ENCODE measurements around the gene STK4. TPM values are rescaled to one million over a fixed set of nuclear protein-coding genes. Genes with fewer than 3 reads are reported as not detected.

Gene STK4
- total RNA-seq, 4 donors from 2014 or later = 26.9 to 33.5 (median 28.8) TPM

GRCh38 chr20:45104786-45105185, 138.5 kb downstream of the STK4 start:
- H3K4me1 ChIP-seq = peaks cover 0 to 5% (median 0%) of the 10 kb centered on the region in 3 donors
- TF ChIP-seq POLR2AphosphoS5 (IDR thresholded peaks at IDR 0.05) (no peak), CTCF (IDR thresholded peaks at IDR 0.05) (no peak), POLR2A (IDR thresholded peaks at IDR 0.05) (no peak), EP300 (IDR thresholded peaks at IDR 0.05) (no peak)
- H3K27ac ChIP-seq = no peak overlapping the region
- 62 to 75% methylated on average over 3 to 5 of the region's 5 CpGs for WGBS, 2 donors (ENCODE audit: low coverage in 1 of 2)
- no peaks in the 10 kb centered on the region for H3K9me3 ChIP-seq
- no peak overlapping the region for H3K4me3 ChIP-seq
- peaks cover 73% of the 10 kb centered on the region for H3K27me3 ChIP-seq
- no peaks in the 10 kb centered on the region for H3K36me3 ChIP-seq
- ATAC-seq = no peak

DNA sequence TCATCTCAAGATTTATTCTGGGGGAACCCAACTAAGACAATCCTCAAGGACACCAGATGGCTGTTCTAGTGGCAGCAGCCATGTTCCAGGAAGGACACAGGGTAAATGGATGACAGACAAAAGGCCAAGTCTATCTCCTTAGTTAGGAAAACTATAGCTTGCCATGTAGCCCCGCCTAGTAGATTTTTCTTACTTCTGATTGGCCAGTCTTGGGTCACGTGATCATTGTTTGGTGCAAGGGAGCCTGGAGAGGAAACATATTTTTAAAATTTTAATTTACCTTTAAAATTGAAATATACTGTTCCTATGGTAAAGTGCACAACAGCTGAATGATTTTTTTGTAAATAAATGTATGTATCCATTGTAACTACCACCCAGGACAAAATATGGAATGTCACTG, 139.0 kb downstream of the STK4 start:
- Histone ChIP-seq H3K9me3 (no peaks in the 10 kb centered on the region), H3K27ac (no peak overlapping the region), H3K4me3 (no peak overlapping the region), H3K4me1 (peaks cover 0 to 5% (median 0%) of the 10 kb centered on the region in 3 donors), H3K36me3 (no peaks in the 10 kb centered on the region), H3K27me3 (peaks cover 73% of the 10 kb centered on the region)
- WGBS, 2 donors (ENCODE audit: low coverage in 1 of 2) = 83 to 100% methylated on average over 2 of the region's 2 CpGs
- ATAC-seq = no peak
- no peak for TF ChIP-seq POLR2A (IDR thresholded peaks at IDR 0.05)
- no peak for TF ChIP-seq CTCF (IDR thresholded peaks at IDR 0.05)
- no peak for TF ChIP-seq EP300 (IDR thresholded peaks at IDR 0.05)
- no peak for TF ChIP-seq POLR2AphosphoS5 (IDR thresholded peaks at IDR 0.05)

DNA sequence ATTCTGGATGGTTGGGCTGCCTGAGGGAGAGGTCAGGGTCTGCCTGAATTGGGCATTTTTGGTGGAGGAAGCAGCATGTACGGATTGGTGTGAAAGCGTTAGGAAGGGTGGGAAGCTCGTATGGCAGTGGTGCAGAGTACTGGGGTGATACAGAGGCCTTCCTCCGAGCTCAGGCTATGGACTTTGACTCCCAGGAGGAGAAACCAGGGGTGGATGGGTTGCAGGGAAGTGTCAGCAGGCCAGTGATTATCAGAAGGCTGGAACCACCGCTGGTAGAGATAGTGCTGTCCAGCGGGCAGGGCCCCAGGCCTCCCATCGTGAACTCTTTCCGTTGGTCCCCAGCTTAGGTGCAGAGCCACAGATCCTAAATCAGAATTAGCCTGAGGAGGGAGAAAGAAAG, 143.3 kb downstream of the STK4 start:
- peaks cover 70% of the 10 kb centered on the region for H3K27me3 ChIP-seq

GRCh38 chr20:45110301-45110700, 144.0 kb downstream of the STK4 start:
- Histone ChIP-seq H3K4me3 (no peak overlapping the region), H3K9me3 (no peaks in the 10 kb centered on the region), H3K36me3 (no peaks in the 10 kb centered on the region), H3K4me1 (no peaks in the 10 kb centered on the region), H3K27ac (no peak overlapping the region), H3K27me3 (peaks cover 71% of the 10 kb centered on the region)
- TF ChIP-seq POLR2A (IDR thresholded peaks at IDR 0.05) (no peak), POLR2AphosphoS5 (IDR thresholded peaks at IDR 0.05) (no peak), EP300 (IDR thresholded peaks at IDR 0.05) (no peak), CTCF (IDR thresholded peaks at IDR 0.05) (no peak)
- ATAC-seq = no peak
- WGBS, 2 donors (ENCODE audit: low coverage in 1 of 2) = 95% methylated on average over 8 of the region's 11 CpGs; no CpG with 5 or more reads in 1 of the 2 donors

More for the DNA sequence above, 143.3 kb downstream of the STK4 start:
- TF ChIP-seq CTCF (IDR thresholded peaks at IDR 0.05) = no peak
- no peak for TF ChIP-seq POLR2A (IDR thresholded peaks at IDR 0.05)
- TF ChIP-seq EP300 (IDR thresholded peaks at IDR 0.05) = no peak
- no peak for TF ChIP-seq POLR2AphosphoS5 (IDR thresholded peaks at IDR 0.05)
- Histone ChIP-seq H3K27ac (no peak overlapping the region), H3K9me3 (no peaks in the 10 kb centered on the region), H3K4me3 (no peak overlapping the region), H3K4me1 (no peaks in the 10 kb centered on the region), H3K36me3 (no peaks in the 10 kb centered on the region)
- no peak for ATAC-seq
- 66 to 78% methylated on average over 7 to 8 of the region's 8 CpGs for WGBS, 2 donors (ENCODE audit: low coverage in 1 of 2)

GRCh38 chr20:45111285-45111684, 145.0 kb downstream of the STK4 start:
- no peak for TF ChIP-seq CTCF (IDR thresholded peaks at IDR 0.05)
- TF ChIP-seq EP300 (IDR thresholded peaks at IDR 0.05) = no peak
- no peak for TF ChIP-seq POLR2A (IDR thresholded peaks at IDR 0.05)
- no peak for TF ChIP-seq POLR2AphosphoS5 (IDR thresholded peaks at IDR 0.05)

More at GRCh38 chr20:45111285-45111684, 145.0 kb downstream of the STK4 start:
- Histone ChIP-seq H3K27ac (no peak overlapping the region), H3K4me3 (no peak overlapping the region), H3K27me3 (peaks cover 69% of the 10 kb centered on the region), H3K4me1 (no peaks in the 10 kb centered on the region), H3K9me3 (no peaks in the 10 kb centered on the region), H3K36me3 (no peaks in the 10 kb centered on the region)
- WGBS, 2 donors (ENCODE audit: low coverage in 1 of 2) = no CpG with 5 or more reads among the region's 11 CpGs
- no peak for ATAC-seq

All from gastroesophageal sphincter (tissue), 4 donors.